Measurements from ENCODE around the gene NIT1. TPM values are rescaled to one million over a fixed set of nuclear protein-coding genes. Genes with fewer than 3 reads are reported as not detected.

Gene NIT1
- total RNA-seq, 1 experiment from 2014 or later = 65.9 TPM

GRCh38 chr1:161071886-161072371, 46.0 kb upstream of the NIT1 start:
- no peaks in the 10 kb centered on the region for H3K36me3 ChIP-seq (ENCODE audit: control insufficient read depth in 1 of 2, insufficient read depth in 2 of 2, low read length in 2 of 2)
- H3K27me3 ChIP-seq (ENCODE audit: insufficient read depth, low read length) = no peaks in the 10 kb centered on the region
- intact Hi-C loops (cut with micrococcal nuclease) = loop anchor here (1.0 kb wide), 1 partner anchor 25 kb away; no protein-coding TSS in a partner anchor
- POLR2A ChIA-PET = interaction anchor here (0.6 kb wide), 1 partner anchor 44 kb away, joined by 3 read pairs; no protein-coding TSS in a partner anchor
- H3K9me3 ChIP-seq (ENCODE audit: control insufficient read depth in 1 of 2, insufficient read depth in 1 of 2, low read depth in 1 of 2, low read length in 2 of 2) = no peaks in the 10 kb centered on the region
- no TSS peak for BruUV-seq (replicated peaks)
- no peaks in the 10 kb centered on the region for H4K20me1 ChIP-seq (ENCODE audit: insufficient read depth)
- CTCF ChIA-PET = interaction anchor here (0.6 to 3.1 kb wide), 14 partner anchors 11 to 94 kb away, joined by 3 to 25 read pairs (median 3); partner anchors contain the start of genes KLHDC9, PPOX and USF1
- H3K27ac ChIP-seq (ENCODE audit: low read depth, low read length) = no peak overlapping the region
- DNase-seq (ENCODE audit: low read depth, low spot score) (peak; percentile 29), ATAC-seq (peak; percentile 66)
- no peak overlapping the region for H3K4me3 ChIP-seq (replicated peaks in 1 of 2; ENCODE audit: low read depth in 1 of 2, low read length in 2 of 2)
- TF ChIP-seq ZBTB33 (IDR thresholded peaks at IDR 0.05; ENCODE audit: extremely low read depth, insufficient replicate concordance, low read length) (no peak), RAD21 (IDR thresholded peaks at IDR 0.05; ENCODE audit: low read depth) (peak; percentile 90), CTCF (IDR thresholded peaks at IDR 0.05 in 2 of 3, conservative IDR thresholded peaks at IDR 0.05 in 1 of 3; ENCODE audit: borderline replicate concordance in 1 of 3, insufficient read depth in 1 of 3, low read depth in 2 of 3, low read length in 2 of 3) (peak; percentile 57 to 88 (median 70))
- H3K4me1 ChIP-seq (ENCODE audit: control insufficient read depth in 1 of 2, insufficient read depth in 2 of 2, low read length in 2 of 2) = peaks cover 0 to 46% of the 10 kb centered on the region in 2 experiments; a peak in 2 of 4 replicates
- H3K9me2 ChIP-seq (ENCODE audit: insufficient read depth) = no peaks in the 10 kb centered on the region
- no peak overlapping the region for H2AFZ ChIP-seq (ENCODE audit: low read depth, low read length, poor library complexity, severe bottlenecking)
- no peak overlapping the region for H3K9ac ChIP-seq (ENCODE audit: low read length)
- H3K79me2 ChIP-seq (ENCODE audit: insufficient read depth, low read length) = no peaks in the 10 kb centered on the region
- no peak overlapping the region for H3K4me2 ChIP-seq (ENCODE audit: low read length)
- RAD21 ChIA-PET (ENCODE audit: low non-redundant PET in 1 of 2, low total read pairs in 2 of 2, uncharacterized antibody in 2 of 2, unreplicated experiment in 2 of 2) = interaction anchor here in 1 of 2 experiments (1.2 kb wide), 1 partner anchor 80 kb away, joined by 5 read pairs; no protein-coding TSS in a partner anchor

Measured in HCT116 (cell line).